HEK293 (cell line): Measurements from ENCODE around the gene AFG1L.
A peak's percentile ranks its signal among the peaks of the same experiment; 100 is the strongest.

ENCODE experiments used
- BCL11A ChIP-seq: fragments of 450-650 bp; formaldehyde crosslinking; IDR thresholded peaks from 2 replicates; pipeline ENCODE4 v1.5.1; 2016; ENCODE audit warnings: low read depth, missing biosample characterization, missing genetic modification characterization
- FEZF1 ChIP-seq: fragments of 450-650 bp; formaldehyde crosslinking; IDR thresholded peaks from 2 replicates; pipeline ENCODE4 v1.5.1; 2016; ENCODE audit warnings: missing biosample characterization, missing genetic modification characterization
- GFI1B ChIP-seq: fragments of 450-650 bp; formaldehyde crosslinking; IDR thresholded peaks from 2 replicates; pipeline ENCODE4 v1.5.1; 2016; ENCODE audit warnings: missing biosample characterization, missing genetic modification characterization
- HOXD13 ChIP-seq: sonication (generic); formaldehyde crosslinking; IDR thresholded peaks from 2 replicates; pipeline ENCODE4 v1.8.0; 2022; ENCODE audit warnings: missing genetic modification reagents, borderline replicate concordance
- MYNN ChIP-seq: fragments of 450-650 bp; formaldehyde crosslinking; IDR thresholded peaks from 2 replicates; pipeline ENCODE4 v1.5.1; 2016; ENCODE audit warnings: missing biosample characterization, missing genetic modification characterization, borderline replicate concordance
- WT1 ChIP-seq: fragments of 450-650 bp; formaldehyde crosslinking; IDR thresholded peaks from 2 replicates; pipeline ENCODE4 v1.5.1; 2016; ENCODE audit warnings: missing biosample characterization, missing genetic modification characterization
- YY2 ChIP-seq: fragments of 450-650 bp; formaldehyde crosslinking; IDR thresholded peaks from 2 replicates; pipeline ENCODE4 v1.5.1; 2016; ENCODE audit warnings: missing biosample characterization, missing genetic modification characterization
- ZBTB26 ChIP-seq: fragments of 450-650 bp; formaldehyde crosslinking; optimal IDR thresholded peaks from 2 replicates; pipeline ENCODE3; 2016; ENCODE audit warnings: missing biosample characterization, mild to moderate bottlenecking, missing genetic modification characterization
- ZEB2 ChIP-seq: fragments of 450-650 bp; formaldehyde crosslinking; IDR thresholded peaks from 2 replicates; pipeline ENCODE4 v1.5.1; 2016; ENCODE audit warnings: missing biosample characterization, missing genetic modification characterization
- ZNF148 ChIP-seq: fragments of 450-650 bp; formaldehyde crosslinking; IDR thresholded peaks from 2 replicates; pipeline ENCODE4 v1.5.0; 2017; ENCODE audit warnings: missing biosample characterization, missing genetic modification characterization, borderline replicate concordance
- ZNF169 ChIP-seq: fragments of 450-650 bp; formaldehyde crosslinking; IDR thresholded peaks from 2 replicates; pipeline ENCODE4 v1.5.1; 2016; ENCODE audit warnings: missing biosample characterization, missing genetic modification characterization
- ZNF184 ChIP-seq: fragments of 450-650 bp; IDR thresholded peaks from 2 replicates; pipeline ENCODE4 v1.5.1; 2018; ENCODE audit warnings: missing biosample characterization, mild to moderate bottlenecking, missing genetic modification characterization
- ZNF23 ChIP-seq: fragments of 450-650 bp; formaldehyde crosslinking; IDR thresholded peaks from 2 replicates; pipeline ENCODE4 v1.5.1; 2016; ENCODE audit warnings: missing biosample characterization, missing genetic modification characterization, borderline replicate concordance
- ZNF292 ChIP-seq: fragments of 450-650 bp; formaldehyde crosslinking; IDR thresholded peaks from 2 replicates; pipeline ENCODE4 v1.5.1; 2016; ENCODE audit warnings: low read depth, missing biosample characterization, missing genetic modification characterization, borderline replicate concordance
- ZNF302 ChIP-seq: fragments of 450-650 bp; formaldehyde crosslinking; IDR thresholded peaks from 2 replicates; pipeline ENCODE4 v1.5.1; 2016; ENCODE audit warnings: missing biosample characterization, missing genetic modification characterization, low read depth
- ZNF514 ChIP-seq: fragments of 450-650 bp; formaldehyde crosslinking; IDR thresholded peaks from 2 replicates; pipeline ENCODE4 v1.5.1; 2016; ENCODE audit warnings: missing biosample characterization, missing genetic modification characterization
- TF ChIP-seq, protein P1 (sequence below): fragments of 450-650 bp; formaldehyde crosslinking; IDR thresholded peaks from 2 replicates; pipeline ENCODE4 v1.5.1; 2016; ENCODE audit warnings: missing biosample characterization, missing genetic modification characterization
- TF ChIP-seq, protein P2 (sequence below): fragments of 450-650 bp; formaldehyde crosslinking; IDR thresholded peaks from 2 replicates; pipeline ENCODE4 v1.5.1; 2016; ENCODE audit warnings: missing biosample characterization, missing genetic modification characterization
- TF ChIP-seq, protein P3 (sequence below): fragments of 450-650 bp; formaldehyde crosslinking; IDR thresholded peaks from 2 replicates; pipeline ENCODE4 v1.5.1; 2016; ENCODE audit warnings: missing biosample characterization, missing genetic modification characterization
- TF ChIP-seq, protein P4 (sequence below): sonication (generic); formaldehyde crosslinking; IDR thresholded peaks from 2 replicates; pipeline ENCODE4 v1.8.1; 2022; ENCODE audit warnings: mild to moderate bottlenecking, moderate library complexity, missing genetic modification reagents

Gene AFG1L

DNA sequence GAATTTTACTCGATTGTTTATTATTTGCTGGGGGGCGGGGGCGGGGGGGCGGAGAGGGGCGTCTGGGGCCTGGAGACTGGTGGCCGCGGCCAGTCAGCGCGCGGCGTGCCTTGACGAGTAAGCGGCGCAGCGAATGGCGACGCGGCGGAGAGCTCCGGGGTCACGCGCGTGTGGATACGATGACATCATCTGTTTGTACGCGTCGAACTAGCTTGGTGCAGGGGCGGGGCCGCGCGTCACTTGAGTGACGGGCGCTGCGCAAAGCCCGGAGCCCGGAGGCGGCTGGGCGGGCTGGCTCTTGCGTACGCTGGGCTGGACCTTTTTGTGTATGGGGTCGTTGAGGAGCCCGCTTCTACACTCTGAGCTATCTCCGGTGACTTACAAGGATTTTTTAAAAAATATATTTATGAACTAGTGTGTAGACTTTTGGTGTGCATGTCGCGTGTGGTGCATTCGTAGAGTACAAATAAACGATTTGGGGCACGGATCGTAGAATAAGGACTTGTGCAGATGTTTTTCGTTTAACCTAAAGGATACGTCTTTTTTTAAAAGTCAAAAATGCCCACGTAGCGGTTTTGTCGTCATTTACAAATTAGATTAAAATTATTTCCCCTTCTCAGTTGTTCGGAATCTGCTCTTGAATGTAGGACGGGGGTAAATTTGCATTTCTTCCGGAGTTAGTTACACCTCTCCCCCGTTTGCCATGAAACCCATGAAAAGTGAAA, 263.7 kb downstream of the AFG1L start (continued):
- TF ChIP-seq ZBTB26 (tag by site-specific recombination) (peak; percentile 81), ZNF184 (tag by site-specific recombination) (no peak; the same call in 1 of the 2 replicates), ZNF148 (no peak), ZNF514 (tag by site-specific recombination) (no peak), ZNF23 (tag by site-specific recombination) (no peak), WT1 (tag by site-specific recombination) (peak; percentile 76; the same call in 1 of the 2 replicates), ZNF302 (tag by site-specific recombination) (no peak), HOXD13 (no peak), ZNF292 (tag by site-specific recombination) (no peak), ZNF169 (no peak), FEZF1 (tag by site-specific recombination) (peak; percentile 88), BCL11A (peak; percentile 66; the same call in 1 of the 2 replicates), GFI1B (tag by site-specific recombination) (no peak; the same call in 1 of the 2 replicates), YY2 (tag by site-specific recombination) (0 out of 2 replicates have a peak, but pooled peaks have one; percentile 41), MYNN (no peak), ZEB2 (tag by site-specific recombination) (peak; percentile 87)
- TF ChIP-seq, protein P1, sequence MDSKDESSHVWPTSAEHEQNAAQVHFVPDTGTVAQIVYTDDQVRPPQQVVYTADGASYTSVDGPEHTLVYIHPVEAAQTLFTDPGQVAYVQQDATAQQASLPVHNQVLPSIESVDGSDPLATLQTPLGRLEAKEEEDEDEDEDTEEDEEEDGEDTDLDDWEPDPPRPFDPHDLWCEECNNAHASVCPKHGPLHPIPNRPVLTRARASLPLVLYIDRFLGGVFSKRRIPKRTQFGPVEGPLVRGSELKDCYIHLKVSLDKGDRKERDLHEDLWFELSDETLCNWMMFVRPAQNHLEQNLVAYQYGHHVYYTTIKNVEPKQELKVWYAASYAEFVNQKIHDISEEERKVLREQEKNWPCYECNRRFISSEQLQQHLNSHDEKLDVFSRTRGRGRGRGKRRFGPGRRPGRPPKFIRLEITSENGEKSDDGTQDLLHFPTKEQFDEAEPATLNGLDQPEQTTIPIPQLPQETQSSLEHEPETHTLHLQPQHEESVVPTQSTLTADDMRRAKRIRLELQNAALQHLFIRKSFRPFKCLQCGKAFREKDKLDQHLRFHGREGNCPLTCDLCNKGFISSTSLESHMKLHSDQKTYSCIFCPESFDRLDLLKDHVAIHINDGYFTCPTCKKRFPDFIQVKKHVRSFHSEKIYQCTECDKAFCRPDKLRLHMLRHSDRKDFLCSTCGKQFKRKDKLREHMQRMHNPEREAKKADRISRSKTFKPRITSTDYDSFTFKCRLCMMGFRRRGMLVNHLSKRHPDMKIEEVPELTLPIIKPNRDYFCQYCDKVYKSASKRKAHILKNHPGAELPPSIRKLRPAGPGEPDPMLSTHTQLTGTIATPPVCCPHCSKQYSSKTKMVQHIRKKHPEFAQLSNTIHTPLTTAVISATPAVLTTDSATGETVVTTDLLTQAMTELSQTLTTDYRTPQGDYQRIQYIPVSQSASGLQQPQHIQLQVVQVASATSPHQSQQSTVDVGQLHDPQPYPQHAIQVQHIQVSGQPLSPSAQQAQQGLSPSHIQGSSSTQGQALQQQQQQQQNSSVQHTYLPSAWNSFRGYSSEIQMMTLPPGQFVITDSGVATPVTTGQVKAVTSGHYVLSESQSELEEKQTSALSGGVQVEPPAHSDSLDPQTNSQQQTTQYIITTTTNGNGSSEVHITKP: peak; percentile 57; the same call in 1 of the 2 replicates
- TF ChIP-seq, protein P2, sequence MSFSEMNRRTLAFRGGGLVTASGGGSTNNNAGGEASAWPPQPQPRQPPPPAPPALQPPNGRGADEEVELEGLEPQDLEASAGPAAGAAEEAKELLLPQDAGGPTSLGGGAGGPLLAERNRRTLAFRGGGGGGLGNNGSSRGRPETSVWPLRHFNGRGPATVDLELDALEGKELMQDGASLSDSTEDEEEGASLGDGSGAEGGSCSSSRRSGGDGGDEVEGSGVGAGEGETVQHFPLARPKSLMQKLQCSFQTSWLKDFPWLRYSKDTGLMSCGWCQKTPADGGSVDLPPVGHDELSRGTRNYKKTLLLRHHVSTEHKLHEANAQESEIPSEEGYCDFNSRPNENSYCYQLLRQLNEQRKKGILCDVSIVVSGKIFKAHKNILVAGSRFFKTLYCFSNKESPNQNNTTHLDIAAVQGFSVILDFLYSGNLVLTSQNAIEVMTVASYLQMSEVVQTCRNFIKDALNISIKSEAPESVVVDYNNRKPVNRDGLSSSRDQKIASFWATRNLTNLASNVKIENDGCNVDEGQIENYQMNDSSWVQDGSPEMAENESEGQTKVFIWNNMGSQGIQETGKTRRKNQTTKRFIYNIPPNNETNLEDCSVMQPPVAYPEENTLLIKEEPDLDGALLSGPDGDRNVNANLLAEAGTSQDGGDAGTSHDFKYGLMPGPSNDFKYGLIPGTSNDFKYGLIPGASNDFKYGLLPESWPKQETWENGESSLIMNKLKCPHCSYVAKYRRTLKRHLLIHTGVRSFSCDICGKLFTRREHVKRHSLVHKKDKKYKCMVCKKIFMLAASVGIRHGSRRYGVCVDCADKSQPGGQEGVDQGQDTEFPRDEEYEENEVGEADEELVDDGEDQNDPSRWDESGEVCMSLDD: peak; percentile 81; the same call in 1 of the 2 replicates
- TF ChIP-seq, protein P3, sequence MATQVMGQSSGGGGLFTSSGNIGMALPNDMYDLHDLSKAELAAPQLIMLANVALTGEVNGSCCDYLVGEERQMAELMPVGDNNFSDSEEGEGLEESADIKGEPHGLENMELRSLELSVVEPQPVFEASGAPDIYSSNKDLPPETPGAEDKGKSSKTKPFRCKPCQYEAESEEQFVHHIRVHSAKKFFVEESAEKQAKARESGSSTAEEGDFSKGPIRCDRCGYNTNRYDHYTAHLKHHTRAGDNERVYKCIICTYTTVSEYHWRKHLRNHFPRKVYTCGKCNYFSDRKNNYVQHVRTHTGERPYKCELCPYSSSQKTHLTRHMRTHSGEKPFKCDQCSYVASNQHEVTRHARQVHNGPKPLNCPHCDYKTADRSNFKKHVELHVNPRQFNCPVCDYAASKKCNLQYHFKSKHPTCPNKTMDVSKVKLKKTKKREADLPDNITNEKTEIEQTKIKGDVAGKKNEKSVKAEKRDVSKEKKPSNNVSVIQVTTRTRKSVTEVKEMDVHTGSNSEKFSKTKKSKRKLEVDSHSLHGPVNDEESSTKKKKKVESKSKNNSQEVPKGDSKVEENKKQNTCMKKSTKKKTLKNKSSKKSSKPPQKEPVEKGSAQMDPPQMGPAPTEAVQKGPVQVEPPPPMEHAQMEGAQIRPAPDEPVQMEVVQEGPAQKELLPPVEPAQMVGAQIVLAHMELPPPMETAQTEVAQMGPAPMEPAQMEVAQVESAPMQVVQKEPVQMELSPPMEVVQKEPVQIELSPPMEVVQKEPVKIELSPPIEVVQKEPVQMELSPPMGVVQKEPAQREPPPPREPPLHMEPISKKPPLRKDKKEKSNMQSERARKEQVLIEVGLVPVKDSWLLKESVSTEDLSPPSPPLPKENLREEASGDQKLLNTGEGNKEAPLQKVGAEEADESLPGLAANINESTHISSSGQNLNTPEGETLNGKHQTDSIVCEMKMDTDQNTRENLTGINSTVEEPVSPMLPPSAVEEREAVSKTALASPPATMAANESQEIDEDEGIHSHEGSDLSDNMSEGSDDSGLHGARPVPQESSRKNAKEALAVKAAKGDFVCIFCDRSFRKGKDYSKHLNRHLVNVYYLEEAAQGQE (tag by site-specific recombination): no peak; the same call in 1 of the 2 replicates
- TF ChIP-seq, protein P4, sequence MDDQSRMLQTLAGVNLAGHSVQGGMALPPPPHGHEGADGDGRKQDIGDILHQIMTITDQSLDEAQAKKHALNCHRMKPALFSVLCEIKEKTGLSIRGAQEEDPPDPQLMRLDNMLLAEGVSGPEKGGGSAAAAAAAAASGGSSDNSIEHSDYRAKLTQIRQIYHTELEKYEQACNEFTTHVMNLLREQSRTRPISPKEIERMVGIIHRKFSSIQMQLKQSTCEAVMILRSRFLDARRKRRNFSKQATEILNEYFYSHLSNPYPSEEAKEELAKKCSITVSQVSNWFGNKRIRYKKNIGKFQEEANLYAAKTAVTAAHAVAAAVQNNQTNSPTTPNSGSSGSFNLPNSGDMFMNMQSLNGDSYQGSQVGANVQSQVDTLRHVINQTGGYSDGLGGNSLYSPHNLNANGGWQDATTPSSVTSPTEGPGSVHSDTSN (CRISPR knock-in tag): peak; percentile 99
